ENCODE results near the gene CRELD2.

Gene CRELD2

DNA sequence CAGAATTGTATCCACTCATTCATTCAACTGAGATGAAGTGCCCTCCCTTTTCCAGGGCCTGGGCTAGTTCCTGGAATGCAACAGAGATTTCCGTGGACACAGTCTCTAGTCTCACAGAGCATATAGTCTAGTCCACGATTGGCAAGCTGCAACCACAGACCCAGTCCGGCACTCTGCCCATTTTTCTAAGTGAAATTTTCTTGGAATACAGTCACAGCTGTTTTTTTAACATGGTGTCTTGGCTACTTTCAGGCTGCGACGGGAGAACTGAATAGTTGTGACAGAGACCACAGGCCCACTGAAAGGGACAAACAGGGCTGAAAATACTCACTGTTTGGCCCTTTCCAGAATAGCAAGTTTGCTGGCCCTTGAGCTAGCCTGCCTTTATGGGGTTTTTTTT, 29.4 kb upstream of the CRELD2 start:
- DNase-seq = no peak

DNA sequence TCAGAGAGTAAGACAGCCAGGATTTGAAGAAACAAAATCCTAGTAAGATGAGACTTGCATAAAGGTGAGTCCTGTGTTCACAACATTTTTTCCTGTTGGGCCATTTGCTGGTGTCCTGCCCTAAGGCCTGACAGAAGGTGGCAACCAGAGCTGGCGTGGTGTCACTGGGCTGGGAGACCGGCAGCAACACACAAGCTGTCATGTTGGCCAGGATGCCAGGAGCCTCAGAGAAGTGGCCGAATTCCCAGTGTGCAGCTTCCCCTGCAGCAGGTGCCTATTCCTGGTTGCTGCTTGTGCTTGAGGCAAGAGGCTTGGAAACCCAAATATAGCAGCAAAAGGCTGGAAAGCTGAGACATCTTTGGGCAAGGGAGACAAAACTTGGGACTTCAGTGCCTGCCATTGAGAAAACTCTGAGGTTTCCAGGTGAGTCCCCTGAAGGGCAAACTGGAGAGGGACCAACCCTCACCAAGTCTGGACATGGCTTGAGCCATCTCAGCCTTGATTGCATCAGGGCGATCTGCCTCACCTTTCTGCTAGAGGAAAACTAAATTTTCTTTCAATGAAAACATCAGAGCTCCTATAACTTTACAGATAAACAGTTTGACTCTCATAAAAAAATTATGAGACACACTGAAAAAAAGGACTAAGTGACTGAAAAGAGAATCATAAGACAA, 26.1 kb upstream of the CRELD2 start:
- DNase-seq = no peak

DNA sequence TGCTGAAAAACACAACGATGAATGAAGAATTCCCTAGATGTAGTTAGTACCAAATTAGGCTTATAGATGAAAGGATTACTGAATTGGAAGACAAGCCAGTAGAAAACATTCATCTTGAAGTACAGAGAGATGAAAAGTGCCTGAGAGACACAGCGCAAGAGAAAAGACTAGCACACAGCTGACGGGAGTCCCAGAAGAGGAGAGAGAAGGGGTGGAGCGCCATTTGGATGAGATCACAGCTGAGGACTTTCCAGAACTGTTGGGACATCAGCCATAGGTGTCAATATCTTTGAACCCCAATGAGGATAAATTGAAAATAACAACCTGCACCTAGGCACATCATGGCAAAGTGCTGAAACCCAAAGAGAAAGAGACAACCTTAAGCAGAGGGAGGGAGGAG, 25.4 kb upstream of the CRELD2 start:
- DNase-seq = no peak

DNA sequence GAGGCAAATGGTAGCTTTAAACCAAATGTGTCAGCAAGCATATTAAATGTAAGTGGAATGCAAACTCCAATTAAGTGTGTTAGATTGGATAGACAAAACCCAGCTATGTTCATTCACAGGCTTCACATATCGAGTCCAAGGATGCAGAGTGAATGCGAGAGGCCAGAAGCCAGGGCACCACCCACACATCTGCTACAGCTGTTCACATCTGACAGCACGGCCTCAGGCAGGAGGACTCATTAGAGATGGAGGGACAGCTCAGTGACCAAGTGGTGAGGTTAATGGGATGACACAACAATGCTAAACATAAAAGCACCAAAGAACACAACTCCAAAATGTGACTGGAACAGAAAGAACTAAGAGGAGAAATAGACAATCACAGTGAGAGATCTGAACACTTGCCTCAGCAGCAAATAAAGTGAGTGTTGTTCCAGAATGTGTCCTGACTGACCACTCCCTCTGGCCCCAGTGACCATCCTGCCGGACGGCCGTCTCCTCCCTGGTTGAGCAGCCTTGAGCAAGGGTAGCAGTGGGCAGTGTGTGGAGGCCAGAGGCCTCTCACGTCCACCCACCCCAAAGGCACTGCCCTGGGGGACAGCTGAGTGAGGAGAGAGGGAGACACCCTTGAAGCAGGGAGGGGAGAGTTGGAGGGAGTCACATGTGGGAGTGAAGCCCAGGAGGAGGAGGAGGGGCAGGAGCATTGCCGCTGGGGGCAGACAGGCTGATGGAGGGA, 23.9 kb upstream of the CRELD2 start:
- no peak for DNase-seq

DNA sequence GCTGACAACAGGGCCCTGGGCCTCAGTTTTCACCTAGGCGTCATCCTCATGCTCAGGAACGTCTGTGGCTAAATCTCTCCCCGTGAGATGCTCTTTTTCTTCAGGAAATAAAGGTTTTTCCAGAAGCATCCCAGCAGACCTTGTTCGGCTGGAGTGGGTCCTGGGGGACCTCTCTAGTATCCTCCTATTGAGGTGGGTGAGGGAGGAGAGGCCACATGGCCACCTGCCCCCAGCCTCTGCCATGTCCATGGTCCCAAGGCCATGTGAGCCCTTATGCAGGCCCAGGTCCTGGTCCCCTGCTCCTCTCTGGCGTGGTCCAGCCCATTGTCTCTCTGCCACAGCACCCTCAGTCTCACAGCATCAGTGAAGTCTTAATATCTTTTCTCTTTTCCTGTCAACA, 22.2 kb upstream of the CRELD2 start:
- DNase-seq = no peak

DNA sequence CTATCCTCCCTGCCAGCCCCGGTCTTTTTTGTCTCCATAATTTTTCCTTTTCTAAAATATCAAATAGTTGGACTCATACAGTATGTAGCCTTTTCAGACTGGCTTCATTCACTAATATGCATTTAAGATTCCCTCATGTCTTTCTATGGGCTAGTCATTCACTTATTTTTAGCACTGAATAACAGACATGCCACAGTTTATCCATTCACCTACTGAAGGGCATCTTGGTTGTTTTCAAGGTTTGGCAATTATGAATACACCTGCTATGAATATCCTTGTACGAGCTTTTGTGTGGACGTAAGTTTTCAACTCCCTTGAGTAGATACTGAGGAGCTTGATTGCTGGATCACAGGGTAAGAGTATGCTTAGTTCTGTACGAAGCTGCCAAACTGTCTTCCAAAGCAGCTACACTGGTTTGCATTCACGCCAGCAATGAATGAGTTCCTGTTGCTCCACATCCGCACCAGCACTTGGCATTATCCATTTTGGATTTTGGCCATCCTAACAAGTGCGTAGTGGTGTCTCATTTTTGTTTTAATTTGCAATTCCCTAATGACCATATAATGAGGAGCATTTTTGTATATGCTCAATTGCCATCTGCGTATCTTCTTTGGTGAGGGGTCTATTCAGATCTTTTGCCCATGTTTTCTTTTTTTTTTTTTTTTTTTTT, 21.3 kb upstream of the CRELD2 start:
- DNase-seq = no peak

DNA sequence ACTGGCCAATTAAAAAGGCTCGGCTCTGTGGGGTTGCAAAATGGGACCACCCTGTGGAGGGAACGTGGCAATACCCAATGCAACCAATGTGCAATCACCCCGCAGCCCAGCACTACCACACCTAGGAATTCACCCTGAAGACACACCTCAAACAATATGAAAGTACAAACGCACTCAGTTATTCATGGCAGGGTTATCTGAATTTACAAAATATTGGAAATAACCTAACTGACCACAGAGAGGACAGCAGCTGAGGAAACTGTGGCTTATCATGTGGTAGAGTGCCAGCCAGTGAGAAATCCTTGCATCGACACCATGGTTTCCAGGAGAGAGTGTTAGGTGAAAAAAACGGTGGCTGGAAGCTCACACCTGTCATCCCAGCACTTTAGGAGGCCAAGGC, 18.9 kb upstream of the CRELD2 start:
- no peak for DNase-seq

DNA sequence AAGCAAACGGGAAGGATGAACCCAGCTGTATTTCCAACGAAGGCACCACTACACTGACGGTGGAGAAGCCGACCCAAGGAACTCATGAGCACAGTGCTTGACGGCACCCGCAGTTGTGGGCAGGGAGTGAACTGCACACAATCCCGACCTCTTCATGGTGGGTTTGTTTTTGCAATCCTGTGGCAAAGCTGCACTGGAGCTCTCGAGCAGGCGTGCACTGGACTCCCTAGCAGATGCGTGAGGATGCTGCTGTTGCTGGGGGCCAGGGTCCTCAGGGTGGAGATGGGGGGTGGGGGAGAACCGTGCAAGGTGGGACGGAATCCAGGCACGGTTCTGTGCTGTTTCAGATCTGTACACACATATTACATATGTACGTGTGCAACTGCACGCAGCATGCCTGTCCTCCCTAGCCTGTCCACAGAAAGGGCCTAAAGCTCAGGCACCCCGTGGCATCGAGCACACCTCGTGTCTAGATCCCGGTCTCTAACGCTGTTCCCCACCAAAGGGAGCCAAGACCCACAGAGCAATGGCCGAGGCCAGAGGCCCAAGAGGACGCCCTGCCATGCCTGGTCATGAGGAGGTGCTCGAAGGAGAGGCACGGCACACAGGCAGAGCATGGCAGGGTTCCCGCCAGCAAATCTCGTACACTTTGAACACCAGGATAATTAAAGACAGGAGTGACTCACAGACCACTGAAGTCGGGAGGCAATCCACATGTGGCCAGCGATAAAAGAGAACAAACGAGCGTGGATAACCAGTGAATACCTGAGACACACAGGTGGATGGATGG, 17.8 kb upstream of the CRELD2 start:
- DNase-seq = no peak

DNA sequence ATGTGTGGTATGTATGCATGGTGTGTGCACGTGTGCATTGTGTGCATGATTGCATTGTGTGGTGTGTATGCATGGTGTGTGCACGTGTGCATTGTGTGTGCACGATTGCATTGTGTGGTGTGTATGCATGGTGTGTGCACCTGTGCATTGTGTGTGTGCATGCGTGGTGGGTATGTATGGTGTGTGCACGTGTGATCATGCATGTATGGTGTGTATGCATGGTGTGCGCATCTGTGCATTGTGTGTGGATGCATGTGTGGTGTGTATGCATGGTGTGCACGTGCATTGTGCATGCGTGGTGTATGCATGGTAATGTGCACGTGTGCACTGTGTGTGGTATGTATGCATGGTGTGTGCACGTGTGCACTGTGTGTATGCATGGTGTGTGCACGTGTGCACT, 17.0 kb upstream of the CRELD2 start:
- DNase-seq = no peak

DNA sequence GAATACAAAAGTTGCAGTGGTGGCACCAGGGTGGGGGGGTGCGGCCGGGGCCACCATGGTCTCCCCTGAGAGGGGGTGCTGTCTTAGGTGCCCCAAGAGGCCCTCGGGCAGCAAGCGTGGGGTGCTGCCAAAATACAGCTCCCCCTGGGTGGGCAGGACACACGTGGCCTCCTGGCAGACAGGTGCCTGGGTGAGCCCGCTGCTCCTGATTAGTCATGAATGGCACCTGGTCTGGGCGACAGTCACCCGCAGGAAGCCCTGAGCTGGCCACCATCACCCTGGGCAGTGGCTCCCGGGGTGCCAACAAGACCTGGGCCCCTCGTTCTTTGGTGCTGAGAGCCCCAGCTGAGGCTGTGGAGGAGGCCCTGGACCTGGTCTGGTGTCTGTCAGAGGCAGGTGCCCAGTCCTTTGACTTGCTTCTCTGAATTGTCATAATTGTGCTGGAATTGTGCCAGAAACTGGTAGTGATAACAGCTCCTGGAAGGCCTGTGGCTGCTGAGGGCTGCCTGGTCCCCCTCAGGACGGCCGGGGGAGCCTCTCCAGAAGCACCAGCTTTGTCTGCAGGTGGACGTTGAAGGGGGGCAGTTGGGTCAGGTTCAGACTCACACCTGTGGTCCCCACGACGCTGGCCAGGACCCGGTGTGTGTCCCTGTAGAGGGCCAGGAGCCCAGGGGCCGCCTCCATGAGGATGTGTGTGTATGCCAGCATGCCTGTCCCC, 15.0 kb upstream of the CRELD2 start:
- no peak for DNase-seq

DNA sequence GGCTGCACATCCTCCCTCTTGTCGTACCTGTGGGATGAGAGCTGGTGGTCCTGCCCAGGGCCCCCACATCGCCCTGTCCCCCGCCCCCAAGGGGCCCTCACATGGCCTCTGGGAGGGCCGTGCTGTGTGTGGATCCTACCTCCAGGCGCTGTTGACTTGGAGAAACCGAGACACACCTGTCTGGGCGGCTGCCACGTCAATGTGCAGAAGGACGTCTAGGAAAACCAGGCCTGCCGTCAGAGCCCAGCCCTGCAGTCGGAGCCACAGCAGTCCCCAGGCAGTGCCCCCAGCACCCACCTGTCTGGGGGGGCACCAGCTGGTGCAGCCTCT, 14.4 kb upstream of the CRELD2 start:
- no peak for DNase-seq

DNA sequence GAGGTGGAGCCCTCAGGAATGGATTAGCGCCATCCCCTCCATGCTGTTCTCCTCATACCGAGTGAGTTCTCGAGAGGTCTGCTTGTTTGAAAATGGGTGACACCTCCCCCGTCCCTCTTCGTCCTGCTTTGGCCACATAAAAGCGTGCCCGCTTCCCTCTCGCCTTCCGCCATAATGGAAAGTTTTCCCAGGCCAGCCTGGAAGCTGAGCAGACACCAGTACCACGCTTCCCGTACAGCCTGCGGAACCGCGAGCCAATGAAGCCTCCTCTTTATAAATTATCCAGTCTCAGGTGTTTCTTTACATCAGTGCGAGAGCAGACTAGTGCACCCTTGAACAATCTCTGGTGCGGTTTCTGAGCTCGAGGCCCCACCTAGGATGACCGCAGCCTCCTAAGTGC, 13.0 kb upstream of the CRELD2 start:
- no peak for DNase-seq

DNA sequence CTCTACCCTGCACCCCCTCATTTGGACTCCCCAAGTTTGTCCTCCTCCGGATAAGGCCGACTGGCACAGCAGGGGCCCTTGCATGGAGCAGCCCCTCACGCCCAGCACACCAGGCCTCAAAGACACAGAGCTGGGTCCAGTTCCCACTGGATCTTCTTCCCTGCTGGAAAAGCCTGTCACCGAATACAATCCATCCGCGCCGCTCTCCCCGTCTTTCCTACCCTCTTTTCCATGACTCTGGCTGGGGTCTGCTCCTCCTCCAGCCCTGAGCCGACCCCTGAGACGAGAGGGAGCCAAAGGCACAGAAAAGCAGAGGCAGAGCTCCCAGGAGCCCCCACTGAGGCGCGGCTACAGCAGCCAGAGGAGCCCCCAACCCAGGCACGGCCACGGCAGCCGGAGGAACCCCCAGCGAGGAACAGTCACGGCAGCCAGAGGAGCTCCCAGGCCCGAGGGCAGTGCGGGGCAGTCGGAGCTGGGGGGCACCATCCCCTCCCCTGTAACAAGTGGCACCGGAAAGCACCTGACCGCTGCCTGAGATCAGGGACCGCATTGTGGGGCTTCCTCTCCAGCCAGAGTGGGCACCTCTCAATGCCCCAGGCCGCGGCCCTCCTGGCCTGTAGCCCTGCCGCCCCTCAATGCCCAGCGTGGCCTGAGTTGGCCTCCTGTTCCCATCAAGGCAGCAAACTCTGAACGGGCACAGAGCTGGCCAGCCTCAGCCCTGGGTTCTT, 12.2 kb upstream of the CRELD2 start:
- DNase-seq = no peak

DNA sequence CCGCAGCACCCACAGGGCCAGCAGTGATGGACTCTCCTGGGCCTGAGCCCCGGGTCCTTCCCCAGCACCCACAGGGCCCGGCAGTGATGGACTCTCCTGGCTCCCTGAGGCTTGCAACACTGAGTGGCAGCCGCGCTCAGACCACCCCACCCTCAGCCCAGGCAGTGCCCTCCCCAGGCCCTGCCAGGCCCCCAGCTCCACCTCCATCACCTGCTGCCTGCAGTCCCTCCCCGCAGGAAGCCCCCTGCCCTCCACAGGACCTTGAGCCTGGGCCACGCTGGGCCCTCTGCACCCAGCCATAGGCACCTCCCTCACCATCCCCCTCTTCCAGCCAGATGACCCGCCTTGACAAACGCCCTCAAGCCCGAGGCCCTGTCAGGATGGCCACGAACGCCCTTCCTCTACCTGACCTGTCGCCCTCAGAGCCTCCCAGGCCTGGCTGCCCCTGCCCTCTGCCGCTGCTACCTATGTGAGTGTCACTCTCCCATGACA, 11.6 kb upstream of the CRELD2 start:
- DNase-seq = no peak

DNA sequence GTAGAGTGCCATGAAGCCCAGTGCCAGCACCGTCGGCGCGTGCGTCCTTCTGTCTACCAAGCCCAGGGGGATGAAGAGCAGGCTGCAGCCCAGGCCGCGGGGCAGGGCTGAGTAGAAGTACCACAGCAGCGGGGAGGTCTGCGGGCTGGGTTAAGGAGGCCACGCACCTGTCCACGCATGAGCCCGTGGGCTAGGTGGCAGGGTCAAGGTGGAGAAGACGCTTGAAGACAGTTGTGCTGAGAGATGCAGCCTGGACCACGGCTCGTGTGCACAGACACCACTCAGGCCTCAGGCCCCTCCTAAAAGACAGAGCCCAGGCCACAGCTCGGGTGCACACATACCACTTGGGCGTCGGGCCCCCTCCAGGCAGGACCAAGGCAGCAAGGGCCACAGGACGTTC, 10.6 kb upstream of the CRELD2 start:
- DNase-seq = no peak

DNA sequence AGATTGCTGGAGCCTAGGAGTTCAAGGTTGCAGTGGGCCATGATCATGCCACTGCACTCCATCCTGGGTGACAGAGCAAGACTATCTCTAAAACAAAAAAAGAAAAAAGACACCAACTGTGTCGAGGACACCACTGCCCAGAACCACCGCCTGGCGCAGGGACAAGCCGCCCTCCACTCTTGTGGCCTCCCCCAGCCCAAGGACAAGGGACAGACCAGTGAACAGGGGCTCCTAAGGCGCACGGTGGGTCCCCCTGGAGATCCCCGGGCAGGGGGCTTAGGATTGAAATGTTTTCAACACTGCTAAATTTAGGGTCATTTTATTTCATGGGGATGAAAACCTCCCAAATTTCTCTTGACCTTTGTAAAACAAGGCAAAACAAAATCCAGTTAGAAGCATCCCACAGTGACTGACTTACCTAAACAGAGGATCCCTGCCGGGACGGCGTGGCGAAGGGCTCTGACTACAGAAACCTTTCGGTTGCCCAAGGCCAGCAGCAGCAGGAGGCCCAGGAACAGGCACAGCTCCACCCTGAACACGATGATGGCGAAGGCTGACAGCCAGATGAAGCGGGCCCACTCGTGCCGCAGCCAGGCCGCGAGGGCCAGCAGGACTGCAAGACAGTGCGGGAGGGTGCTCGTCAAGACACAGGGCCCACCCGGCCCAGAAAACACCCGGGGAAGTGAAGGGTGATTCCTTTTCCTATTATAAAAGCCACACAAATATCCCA, 8.8 kb upstream of the CRELD2 start:
- DNase-seq = no peak

DNA sequence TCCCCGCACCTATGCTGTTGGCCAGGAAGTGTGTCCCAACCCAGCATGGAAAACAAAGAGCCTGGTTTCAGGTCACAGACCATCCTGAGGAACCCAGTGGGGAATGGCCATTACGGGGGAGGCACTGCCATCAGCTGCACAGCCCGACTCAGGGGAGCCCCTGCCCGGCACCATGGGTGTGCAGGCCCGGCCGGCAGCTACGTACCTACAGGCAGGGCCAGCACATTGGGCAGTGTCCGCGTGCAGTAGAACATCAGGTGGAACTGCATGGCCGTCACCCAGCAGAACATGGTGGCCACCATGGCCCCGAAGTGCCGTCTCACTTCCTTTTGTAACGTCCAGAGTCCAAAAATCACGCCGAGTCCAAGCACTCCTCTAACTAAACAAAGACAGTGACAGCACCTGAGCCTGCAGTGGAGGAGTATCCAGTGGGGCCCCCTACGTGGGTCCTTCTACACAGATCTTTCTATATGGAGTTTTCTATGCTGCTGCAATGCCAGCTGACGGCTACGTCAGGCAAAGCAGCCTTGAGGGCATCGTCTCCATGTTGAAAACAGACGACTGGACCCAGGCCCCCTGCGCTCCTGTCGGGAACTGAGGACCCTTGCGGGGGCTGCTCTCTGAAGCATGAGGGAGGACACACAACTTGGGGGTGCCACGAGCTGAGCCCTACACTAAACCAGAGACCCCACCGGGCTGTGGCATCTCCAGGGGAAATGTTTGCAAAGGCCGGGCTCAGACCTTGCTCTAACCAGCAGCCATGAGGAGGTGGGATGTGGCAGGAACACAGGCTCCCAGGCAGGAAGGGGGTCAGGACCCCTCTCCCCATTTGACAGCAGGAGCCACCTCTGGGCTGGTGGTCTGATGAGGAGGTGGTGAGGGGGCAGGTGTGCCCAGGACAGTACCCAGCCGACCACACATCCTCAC, 7.9 kb upstream of the CRELD2 start:
- no peak for DNase-seq

DNA sequence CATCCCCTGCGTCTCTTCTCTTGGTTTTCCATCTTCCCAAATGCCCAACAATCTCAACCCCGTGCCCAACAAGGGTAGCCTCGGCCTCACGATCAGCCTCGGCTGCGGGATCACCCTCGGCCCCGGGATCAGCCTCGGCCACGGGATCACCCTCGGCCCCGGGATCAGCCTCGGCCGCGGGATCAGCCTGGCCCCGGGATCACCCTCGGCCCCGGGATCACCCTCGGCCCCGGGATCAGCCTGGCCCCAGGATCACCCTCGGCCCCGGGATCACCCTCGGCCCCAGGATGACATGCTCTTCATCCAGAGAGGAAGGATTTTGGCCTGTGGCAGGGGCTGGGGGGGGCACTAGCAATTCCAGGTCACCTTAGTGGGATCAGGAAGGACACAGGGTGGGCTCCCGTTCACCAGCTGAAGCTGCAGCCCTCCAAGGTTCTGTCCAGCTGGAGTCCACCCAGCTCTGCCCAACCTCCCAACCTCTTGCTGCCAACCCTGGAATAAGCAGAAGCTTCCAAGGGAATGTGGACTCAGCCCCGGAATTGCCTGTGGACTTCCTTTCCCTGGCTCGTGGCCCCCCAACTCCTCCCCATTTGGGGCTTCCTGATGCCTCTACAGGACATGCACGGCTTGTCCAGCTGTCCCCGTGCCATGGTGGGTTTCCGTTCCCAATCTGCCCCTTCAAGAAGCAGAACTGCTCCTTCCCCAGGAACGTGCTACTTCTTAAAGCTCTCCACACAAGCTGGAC, 6.4 kb upstream of the CRELD2 start:
- DNase-seq = no peak

DNA sequence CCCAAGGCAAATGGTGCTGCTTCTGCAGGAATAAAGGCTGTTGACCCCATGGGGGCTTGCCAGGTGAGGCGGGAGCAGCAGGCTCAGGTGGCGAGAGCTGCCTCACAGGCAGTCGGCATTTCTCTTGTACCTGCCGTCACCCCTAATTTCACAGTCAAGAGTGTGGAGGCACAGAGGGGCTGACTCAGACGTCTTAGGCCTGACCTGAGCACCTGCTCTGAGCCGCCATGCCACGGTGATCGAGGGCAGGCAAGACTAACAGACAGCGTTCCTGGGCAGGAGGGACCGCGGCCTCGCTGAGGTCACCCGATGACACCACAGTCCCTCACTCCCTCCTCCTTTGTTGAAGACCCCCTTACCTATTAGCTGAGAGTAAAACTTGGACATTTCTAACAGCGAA, 5.4 kb upstream of the CRELD2 start:
- DNase-seq = no peak

DNA sequence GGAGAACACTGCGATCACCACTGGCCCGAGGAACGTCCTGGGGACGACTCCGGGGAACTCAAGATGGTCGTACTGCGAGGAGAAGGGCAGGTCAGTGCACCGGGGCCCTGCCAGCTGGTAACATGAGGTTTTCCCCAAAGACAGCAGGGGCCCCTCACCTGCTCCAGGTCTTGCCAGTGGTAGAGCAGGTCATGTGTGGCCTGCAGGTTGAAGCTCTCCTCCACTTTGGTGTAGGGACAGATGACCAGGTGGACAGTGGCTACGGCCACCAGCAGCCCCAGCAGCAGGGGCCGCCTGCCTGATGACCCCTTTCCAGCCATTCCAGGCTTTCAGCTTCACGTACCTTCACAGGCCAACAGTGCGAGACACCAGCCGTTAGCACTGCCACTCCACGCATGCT, 5.0 kb upstream of the CRELD2 start:
- no peak for DNase-seq
